GM19467 (cell line): Measurements from ENCODE around the gene EEPD1.

Experiments
- ATAC-seq: cut with Tn5 transposase; IDR thresholded peaks from one replicate; pipeline ENCODE4 v1.9.1; 2021; ENCODE audit warnings: mild to moderate bottlenecking, moderate library complexity; ENCODE audit not compliant: unreplicated experiment

EEPD1 gene

DNA sequence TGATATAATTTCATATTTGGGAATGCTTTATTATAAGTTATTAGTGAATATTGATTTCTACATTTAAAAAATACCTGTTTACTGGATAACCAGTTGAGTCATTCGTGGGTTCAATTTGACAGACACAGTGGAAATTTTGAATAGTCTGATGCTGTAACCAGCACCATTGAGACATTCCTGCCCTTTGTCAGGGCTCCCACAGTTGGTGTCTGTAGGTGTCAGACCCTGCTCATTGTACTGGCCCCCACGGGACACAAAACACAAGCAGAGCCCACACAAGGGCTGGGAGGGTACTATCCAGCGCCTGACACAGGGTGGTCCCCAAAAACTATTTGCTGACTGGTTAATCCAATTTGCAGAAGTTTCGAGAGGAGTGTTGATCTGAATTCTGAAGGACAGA lies 35.9 kb downstream of the EEPD1 start:
- ATAC-seq = no peak

DNA sequence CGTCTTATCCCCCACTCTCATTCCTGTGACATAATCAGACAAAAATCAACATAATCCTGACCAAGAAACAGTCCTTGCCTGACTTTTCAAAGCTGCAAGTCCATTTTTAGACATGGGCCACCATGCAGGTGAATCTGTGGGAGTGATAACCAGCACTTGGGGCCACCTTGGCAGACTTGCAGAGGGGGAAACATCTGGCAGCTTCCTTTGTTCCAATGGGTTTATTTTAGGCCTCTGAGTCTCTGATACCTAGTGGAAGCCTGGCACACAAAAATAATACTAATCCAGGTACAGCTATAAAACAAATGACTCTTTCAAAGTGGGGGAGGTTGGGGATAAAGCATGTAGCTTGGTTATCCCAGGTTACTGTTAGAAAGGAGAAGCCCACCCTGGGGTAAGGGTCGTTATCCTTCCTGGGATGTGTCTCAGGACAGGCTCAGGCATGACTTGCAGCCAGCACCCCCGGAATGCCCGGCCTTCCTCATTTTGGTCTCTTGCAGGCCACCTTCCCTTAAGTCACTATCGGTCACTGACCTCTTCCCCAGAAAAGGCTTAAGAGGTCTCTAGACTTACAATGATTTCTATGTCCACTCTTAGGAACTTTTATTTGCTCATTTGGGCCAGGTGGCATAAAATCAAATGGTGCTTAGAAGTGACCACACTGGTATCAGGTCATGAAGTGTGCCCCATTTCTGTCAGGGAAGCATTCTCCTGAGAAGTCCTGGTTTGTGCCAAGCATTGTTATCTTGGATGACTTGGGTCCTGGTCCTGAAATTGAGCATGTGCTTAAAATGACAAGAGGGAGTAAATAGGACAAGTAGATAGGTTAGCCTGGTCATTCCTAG lies 37.6 kb downstream of the EEPD1 start:
- no peak for ATAC-seq

DNA sequence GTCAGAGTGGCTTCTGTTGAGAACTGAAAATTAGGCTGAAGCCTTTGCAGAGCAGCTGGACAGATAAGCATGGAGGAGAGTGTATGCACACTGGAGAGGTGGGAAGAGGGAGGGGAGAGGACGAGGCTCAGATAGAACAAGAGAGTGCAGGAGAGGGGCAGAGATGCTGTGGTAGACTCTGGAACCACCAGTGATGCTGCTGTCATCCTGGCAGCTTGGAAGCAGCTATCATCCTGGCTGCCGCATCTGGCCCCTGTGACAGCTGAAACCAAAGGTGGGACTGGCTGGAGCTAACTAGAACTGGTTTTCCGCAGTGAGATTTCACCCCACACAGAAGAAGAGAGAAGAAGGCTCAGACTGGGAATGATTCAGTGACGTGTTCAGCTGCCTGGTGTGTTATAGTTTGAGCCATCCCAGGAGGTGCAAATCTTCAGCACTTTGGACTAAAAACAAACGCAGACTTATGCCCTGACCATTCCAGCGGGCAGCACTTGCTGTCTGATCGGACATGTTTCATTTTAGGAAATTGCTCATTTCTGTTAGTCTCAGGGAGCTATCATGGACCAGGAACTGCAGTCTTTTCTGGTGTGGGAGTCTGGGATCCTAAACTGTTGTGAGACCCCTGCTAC lies 38.4 kb downstream of the EEPD1 start:
- no peak for ATAC-seq

DNA sequence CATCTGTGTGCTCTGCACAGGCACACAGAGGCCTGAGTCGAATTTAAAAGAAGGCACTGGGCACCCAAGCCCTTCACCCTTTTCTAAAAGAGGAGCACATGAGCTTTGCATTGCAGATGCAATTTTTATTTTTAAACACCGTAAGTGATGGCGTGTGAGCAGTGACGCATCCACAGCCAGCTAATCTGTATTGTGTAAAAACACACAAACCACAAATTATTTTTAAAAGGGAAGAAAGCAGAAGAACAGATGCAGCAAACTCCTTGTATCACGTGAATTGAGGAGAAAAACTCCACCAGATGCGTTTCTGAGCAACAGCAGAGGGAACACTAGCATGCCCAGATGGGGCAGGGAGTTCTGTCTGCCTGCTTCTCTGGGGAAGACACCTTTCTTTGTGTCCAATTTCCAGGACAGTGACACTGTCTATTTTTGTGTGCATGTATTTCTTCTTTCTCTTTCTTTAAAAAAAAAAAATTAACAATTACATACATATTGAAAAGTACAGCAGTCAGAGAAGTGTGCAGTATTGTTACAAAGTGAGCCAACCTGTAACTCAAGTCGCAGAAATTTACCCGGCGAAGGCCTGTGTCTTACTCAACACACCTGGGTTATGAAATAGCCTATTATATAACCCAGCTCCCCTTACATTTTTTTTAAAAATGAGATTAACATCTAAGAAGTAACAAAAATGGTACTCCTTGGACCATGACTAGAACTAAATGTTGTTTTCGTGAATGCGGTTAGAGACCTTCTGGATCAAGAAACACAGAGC lies 39.2 kb downstream of the EEPD1 start:
- ATAC-seq = no peak

DNA sequence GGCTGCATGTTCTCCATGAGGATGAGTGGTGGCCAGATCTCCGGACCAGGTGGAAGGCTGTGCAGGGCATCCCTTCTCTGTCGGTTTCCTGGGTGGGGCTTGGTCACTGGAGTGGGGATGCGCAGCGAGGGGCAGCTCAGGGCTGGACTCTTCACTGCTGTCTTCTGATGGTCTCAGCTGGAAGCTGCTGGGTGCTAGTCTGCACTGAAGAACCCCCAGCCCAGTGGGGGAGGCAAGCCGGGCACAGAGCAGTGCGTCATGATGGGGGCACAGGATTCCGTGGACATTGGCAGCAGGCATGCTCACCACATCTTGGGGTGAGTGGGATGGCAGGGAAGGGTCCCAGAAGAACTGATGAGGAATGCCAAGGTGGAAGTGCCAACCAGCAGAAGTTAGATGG lies 39.8 kb downstream of the EEPD1 start:
- ATAC-seq = no peak

DNA sequence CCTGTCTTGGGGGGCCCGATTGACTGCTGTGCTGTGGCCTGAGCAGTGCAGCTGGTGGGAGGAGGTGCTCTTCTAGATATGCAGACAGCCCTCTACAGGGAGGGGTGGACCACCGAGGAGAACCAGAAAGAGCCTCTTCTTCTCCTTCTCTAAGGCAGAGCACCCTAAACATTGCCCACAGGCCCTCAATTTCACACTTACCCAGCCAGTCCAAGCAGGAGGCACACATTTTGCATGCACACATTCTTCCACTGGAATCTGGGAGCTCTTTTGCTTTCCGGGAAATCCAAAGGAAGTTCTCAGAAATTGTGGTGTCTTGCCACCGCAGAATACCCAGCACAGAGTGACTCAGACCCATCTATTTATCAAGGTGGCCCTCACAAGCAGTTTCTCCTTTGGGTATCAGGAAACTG lies 45.8 kb downstream of the EEPD1 start:
- ATAC-seq = no peak

DNA sequence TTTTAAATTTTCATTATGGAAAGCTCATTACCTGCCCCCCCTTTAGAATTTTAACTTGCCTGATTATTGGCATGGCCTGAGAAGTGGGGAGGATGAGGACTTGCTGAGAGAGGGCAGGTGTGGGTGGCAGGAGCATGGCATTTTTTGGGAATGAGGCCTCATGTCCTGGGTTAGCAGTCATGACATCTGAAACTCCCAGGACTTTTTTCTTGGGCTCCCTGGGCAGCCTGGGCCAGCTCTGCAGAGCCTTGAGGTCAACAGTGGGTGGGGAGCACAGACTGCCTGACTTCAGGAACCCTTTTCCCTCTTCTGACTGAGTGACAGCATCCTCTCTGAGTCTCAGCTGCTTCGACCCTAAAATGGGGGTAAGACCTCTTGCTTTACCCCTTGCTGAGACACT lies 46.3 kb downstream of the EEPD1 start:
- ATAC-seq = no peak

DNA sequence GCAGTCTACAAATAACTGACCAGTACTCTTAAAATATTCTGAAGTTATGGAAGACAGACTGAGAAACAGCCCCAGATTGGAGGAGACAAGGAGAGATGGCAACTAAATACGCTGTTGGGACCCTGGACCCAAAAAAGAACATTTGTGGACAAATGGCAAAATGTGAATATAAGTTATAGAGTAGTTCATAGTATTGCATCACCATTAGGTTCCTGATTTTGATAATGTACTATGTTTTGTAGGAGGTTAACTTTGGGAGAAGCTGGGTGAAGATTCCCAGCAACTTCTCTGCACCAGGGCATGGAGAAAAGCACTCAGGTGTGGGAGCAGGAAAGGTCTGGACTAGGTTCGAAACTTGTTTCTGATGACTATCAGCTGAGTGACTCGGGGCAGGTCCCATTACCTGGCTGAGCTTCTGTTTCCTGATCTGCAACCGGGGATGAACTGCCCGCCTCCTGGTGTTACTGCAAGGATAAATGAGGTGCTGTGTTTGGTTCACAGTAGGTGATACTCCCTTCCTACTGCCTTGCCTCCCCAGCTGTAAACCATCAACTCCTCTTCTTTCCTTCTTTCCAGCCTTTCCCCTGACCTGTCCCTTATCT lies 48.2 kb downstream of the EEPD1 start:
- no peak for ATAC-seq

DNA sequence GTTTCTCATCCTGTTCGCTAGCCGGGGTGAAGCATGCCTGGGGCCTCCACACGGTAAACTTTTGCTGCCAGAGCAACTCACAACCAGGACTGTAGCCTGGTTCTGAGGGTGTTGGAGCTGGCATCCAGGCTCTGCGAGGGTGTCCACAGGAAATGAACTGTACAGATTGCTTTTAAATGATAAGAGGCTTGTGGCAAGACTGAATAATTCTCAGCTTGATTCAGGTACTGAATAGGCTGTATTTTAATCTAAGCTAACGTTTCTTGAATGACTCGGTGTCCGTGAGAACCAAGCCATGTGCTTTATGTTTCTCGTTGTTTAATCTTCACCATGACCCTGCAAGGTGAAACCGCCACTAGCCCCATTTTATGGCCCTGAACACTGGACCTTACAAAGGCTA lies 49.3 kb downstream of the EEPD1 start:
- ATAC-seq = no peak

DNA sequence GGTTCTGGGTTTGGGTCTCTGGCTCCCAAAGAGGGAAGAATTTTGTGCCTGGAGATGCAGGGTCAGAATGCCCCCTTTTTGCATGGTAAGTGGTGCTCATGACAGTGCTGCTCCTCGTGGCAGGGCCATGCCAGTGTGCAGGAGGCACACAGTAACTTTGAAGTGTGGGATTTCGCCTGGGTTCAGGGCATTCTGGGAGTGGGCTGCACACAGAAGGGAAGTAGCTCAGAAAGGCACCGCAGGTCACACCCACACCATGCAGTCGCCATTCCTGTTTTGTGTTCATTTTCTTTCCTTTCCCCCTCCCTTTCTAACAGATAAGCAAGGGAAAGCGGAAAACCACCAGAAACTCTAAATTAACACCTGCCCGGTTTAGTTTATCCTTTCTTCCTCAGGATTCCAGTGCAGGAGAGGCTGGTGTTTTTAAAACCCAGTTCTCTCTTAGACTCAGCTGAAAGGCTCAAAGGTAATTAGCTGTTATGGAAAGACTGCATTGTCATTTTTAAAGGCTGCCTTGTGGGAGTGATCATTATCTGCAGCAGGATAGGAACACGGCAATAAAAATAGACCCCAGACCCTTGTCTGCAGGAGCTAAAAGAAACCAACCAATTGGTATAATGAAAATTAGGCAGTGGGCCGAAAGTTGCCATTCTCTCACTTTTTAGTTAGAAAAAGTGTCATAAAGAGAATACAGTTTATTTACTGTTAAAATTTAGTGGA lies 50.2 kb downstream of the EEPD1 start:
- ATAC-seq = no peak

DNA sequence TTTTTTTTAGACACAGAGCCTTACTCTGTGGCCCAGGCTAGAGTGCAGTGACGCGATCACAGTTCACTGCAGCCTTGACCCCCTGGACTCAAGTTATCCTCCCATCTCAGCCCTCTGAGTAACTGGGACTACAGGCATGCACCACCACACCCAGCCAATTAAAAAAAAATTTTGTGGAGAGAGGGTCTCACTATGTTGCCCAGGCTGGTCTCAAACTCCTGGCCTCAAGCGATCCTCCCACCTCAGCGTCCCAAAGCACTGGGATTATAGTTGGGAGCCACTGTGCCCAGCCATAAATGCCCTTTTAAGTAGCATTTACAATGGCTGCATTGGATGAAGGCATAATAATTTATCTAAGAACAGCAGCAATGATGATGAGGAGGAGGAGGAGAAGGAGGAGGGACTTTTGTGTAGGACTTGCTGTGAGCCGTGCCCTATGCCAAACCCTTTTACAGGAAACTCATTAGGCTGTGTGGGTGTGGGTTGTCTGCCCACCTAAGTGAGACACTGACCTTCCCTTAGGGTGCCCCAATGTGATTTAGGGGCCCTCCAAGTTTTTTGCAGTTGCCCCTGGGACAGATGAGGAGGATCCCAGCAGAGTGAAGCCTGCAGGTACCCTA lies 51.1 kb downstream of the EEPD1 start:
- ATAC-seq = no peak

DNA sequence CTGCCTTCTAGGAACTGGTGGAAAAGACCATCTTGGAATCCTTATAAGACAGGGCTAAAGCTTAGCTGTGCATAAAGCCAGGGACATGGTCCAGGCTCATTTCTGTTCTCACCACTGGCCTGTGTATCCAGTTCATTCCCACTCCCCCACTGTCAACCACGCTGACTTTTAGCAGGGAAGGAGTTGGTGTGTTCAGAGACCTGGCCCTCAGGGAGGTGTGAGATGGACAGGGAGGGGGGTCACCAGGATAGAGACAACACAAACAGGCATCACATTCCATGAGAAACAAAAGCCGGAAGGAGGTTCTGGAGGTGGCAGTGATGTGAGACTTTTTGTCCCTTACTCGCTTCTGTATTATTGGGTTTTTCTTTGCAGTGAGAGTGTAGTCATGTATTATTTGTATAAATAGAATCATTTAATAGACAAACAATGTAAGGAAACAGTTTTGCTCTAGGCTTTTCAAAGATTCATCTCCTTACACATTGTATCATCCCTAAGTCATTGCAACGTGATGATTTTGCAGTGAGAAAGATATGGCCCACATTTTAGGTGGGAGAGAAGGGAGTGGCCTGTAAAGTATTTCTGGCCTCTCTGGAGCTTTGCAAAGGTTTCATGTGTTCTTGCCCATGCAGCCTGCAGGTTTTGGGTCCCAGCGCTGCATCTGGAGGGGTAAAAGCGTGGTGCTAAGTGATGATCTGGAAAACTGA lies 52.0 kb downstream of the EEPD1 start:
- ATAC-seq = no peak

DNA sequence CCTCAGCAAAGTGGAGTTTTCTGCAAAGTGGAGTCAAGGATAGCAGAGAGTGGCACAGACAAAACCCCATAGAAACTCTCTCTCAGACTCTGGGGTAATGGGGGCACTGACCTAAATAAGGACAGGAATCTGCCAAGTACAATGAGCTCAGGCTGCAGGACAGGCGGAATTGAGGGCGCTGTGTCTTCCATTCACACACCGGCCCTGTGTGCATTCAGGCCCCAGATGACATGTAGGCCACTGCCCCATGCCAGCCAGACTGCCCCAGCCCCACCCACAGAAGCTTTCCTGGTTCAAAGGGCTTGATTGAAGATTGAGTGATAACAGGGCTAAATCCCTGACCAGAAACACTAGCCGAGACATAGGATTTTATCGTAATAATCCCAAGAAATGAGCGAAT lies 52.7 kb downstream of the EEPD1 start:
- ATAC-seq = no peak

DNA sequence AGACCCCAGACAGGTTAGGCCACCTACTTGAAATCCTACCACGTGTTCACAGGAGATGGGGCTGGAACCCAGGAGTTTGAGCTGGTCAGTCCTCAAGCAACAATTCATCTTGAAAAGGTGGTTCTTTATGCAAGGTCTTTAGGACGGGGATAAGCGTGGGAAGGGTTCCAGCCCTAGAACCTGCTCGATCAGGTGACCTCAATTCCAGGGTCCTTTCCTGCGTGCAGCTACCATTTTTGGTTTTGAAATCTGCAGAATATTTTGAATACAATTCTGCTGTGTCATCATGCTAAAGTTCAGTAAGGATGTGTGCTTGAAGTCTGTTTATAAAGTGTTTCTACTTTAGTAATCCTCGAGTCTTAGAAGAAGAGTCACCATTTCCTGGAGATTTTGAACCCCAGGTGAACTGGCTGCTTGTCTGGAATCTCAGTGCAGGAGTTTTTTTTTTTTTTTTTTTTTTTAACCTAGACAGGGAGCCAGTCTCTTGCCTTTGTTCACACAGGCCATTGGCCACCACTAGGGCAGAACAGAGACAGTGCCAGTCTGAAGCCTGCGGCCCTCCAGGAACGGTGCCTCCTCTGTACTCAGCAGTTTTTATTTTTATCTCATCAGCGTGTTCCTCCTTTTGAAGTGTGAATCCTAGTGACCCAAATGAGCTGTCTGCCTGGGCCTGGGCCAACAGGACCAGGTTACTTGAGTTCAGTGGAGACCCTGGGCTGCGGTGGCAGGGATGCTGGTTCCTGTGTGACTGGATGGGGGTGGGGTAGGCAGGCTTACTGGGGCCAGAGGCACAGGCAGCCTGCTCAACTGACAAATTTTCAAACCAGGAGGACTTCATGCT lies 54.6 kb downstream of the EEPD1 start:
- no peak for ATAC-seq

DNA sequence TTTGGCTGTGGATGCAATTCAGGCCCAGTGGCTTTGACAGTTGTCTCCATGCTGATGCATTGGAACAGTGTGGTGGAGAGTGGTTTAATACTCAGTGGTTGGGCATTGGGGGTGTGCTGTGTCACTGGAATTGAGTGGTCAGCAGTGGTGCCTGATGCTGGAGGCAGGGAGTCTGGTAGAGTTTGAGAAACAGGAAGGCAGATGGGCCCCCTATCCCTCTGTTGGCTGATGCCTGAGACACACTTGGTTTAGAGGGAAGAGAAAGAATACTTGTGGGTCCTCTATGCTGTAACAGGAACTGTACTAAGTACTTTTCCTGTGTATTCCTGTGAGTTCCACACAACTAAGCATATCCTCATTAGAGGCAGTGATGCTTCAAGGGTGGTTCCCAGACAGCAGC lies 55.4 kb downstream of the EEPD1 start:
- no peak for ATAC-seq

DNA sequence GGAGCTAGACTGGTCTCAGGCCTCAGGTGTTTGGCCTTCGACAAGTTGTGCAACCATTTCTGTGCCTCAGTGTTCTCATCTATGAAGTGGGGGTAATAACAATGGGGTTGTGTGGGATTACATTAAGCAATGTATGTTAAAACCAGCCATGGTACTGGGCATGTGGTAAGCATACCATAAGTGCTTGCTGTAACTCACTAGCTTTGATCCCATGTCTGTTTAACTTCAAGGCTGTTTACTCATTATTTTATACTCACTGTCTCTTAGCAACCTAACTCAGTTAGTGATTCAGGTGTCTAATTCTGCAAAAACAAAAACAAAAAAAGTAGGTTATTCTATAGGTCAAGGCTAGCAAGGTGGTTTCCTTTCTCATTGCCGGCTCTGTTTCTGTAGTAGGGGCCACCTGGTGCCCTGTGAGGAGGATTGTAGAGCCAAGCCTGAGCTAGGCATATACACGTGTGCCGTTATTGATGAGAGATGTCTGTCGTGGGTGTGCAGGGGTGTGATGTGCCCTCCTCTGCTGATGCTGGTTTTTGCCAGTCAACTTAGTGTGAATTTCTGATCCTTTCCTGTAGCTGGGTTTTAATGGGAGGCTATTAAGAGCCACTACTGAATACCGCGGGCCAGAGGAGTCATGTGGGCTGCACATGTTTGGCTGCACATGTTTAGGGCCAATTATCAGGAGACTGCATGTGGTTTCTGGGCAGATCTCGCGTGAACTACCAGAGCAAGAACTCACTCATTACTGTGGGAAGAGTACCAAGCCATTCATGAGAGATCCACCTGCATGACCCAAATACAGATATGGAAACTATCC lies 56.2 kb downstream of the EEPD1 start:
- ATAC-seq = no peak

DNA sequence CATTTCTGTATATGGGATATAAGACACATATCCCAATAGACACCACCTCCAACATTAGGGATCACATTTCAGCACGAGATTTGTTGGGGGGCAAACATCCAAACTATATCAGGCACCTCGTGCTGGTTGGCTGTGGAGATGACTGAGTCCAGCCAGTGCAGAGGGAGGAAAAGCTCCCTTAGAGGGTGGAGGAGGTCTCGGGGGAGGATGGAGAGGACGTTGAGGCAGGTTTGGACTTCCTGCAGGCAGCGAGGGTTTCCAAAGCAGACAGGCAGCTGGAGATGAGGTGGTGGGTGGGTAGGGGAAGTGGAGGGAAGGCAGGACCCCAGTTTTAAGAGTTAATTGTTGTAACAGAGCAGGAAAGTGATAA lies 56.7 kb downstream of the EEPD1 start:
- ATAC-seq = no peak

DNA sequence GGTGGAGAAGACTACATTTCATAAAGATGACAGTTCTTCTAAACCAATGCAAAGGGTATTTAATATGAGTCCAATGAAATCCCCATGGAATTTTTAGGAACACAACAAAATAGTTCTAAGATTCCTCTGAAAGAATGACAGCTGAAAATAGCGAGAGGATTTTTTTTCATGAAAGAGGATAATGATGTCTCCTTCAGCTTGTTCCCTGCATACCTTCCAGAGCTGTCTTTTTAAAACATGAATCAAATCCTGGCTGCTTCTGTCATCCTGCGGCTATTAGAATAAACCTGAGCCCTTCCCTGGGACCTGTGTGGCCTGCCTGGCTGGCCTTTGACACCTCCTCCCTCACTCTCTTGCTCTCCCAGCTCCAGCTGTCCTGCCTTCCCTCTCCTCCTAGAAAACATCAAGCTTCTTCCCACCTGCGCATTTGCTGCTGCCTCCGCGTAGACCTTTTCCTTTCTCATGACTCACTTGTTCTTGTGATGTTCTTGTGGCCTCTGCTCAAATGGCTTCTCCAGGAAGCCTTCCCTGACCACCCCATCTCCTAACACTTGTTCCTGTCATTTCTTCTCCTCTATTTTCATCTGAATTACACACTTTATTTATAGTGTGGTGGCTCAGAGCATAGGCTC lies 57.4 kb downstream of the EEPD1 start:
- no peak for ATAC-seq
